Measurements from ENCODE around the gene MGA.
"Not testable (repeated sequence)": the region's sequence is repeated elsewhere in the genome, so short reads cannot be mapped to it uniquely, and the experiment has no call there.

MGA gene

GRCh38 chr15:41727143-41727542, 66.9 kb downstream of the MGA start:
- peak; percentile 25 for DNase-seq

DNA sequence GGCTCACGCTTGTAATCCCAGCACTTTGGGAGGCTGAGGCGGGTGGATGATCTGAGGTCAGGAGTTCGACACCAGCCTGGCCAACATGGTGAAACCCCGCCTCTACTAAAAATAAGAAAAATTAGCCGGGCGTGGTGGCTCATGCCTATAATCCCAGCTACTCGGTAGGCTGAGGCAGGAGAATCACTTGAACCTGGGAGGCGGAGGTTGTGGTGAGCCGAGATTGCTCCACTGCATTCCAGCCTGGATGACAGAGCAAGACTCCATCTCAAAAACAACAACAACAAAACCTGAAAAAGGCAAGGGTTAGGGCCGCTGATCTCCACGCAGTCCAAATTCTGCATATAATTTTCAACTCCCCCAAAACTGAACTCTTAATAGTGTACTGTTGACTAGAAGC, 67.9 kb downstream of the MGA start:
- not testable (repeated sequence) for DNase-seq

GRCh38 chr15:41730543-41730942, 70.3 kb downstream of the MGA start:
- no peak for DNase-seq

GRCh38 chr15:41732483-41732882, 72.3 kb downstream of the MGA start:
- no peak for DNase-seq

DNA sequence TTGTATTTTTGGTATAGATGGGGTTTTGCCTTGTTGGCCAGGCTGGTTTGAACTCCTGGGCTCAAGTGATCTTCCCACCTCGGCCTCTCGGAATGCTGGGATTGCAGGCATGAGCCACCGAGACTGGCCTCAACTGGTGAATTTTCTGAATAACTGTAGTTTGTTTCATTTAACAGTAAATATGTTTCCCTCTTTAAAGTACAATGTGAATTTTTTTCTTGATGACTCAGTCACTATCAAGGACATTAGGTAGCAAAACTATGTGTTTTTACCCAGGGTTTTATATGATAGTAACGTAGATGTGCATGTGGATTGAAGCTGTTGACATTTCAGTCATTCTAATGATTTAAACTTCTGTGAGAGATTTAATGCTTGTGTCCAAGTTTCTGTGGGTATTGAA, 73.9 kb downstream of the MGA start:
- no peak for DNase-seq

DNA sequence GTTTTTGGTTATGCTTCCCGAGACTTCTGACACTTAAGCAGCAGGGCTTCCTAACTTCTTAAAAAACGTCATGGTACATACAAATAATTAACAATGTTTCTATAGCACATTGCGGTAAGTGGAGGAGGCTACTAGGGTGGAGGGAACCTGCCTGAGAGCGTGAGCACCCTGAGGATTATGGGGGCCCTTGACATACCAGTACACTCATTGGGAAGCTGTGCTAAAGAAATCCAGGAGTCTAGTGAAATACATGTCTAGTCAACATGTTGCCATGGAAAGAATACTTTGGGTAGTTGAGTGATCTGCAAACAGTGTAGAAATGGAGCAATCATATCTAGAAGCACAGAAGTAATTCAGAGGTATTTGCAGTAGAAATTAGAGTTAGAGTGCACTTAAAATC, 74.8 kb downstream of the MGA start:
- DNase-seq: no peak

- not testable (repeated sequence) for DNase-seq
These were observed 75.3 kb downstream of the MGA start for GRCh38 chr15:41735492-41735891.

DNA sequence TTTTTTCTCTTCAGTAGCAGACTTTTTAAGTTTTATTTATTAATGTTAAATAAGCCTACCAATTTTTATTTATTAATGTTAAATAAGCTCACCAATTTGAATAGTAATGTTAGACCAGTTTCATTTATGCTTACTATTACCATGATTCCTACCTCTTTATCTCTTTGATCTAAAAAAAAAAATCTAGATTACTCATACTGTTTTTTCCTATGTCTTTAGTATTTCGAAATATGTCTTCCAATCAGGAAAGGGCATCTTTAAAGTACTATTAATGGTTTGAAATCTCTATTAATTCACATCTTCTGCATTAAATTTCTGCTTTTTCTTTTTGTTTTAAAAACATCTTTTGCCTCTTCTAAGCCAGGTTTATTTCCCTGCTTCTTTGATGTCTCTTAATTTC, 86.6 kb downstream of the MGA start:
- no peak for DNase-seq

DNA sequence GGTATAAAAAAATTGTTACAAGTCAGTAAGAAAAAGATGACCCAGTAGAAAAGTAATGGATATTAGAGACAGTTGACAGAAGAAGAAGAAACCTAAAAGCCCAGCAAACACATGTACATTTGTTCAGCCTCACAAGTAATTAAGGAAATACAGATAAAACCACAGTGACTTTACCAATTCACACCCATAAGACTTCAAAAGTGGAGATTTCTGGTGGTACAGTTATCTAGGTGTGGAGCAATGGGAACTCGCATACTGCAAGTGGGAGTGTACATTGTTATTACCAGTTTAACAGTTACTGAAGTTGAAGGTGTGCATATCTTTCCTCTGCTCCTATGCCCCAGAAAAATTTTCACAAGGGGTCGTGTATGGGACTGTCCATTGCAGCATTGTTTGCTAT, 96.0 kb downstream of the MGA start:
- DNase-seq: no peak

DNA sequence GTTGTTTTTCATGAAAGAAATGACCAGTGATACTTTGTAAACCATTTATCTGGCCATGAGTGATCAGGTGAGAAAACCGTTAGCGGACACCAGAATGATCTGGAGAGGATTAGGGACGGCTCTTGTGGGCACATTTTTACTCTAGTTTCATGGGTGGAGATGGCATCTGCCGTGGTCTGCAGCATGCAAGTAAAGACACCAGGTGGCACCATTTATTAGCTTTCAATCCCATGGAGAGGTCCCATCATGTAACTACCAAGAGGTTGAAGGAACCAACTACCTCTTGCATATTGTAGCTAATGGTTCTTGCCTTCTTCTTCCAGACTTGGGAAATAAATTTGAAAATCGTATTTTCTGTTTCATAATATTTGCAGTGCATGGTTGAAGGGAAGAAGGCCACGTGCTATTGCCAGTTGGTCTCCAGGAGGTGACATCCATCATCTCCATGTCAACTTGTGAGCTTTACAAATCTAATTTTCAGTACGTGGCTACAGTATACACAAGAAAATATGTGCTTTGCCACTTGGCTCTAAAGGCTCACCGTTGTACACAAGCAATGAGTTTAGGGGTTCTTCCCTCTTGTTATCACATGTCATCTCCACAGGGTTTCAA, 112.6 kb downstream of the MGA start:
- DNase-seq: no peak

DNA sequence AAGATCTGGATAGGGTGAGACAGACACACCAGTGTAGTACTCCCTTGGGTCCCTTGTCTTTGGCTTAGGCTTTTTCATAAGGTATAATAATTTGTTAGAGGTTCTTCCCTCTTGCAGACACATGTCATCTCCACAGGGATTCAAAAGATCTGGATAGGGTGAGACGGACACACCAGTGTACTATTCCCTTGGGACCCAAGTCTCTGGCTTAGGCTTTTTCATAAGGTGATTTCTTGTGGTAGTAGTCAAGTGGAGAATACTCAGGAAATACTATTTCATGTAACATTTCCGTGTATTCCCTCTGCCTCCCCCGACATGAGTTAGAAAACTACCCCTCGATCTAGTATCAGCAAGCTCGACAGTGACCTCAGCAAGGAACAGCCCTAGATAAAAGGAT, 113.1 kb downstream of the MGA start:
- no peak for DNase-seq

GRCh38 chr15:41773729-41774061, 113.5 kb downstream of the MGA start:
- no peak for DNase-seq

DNA sequence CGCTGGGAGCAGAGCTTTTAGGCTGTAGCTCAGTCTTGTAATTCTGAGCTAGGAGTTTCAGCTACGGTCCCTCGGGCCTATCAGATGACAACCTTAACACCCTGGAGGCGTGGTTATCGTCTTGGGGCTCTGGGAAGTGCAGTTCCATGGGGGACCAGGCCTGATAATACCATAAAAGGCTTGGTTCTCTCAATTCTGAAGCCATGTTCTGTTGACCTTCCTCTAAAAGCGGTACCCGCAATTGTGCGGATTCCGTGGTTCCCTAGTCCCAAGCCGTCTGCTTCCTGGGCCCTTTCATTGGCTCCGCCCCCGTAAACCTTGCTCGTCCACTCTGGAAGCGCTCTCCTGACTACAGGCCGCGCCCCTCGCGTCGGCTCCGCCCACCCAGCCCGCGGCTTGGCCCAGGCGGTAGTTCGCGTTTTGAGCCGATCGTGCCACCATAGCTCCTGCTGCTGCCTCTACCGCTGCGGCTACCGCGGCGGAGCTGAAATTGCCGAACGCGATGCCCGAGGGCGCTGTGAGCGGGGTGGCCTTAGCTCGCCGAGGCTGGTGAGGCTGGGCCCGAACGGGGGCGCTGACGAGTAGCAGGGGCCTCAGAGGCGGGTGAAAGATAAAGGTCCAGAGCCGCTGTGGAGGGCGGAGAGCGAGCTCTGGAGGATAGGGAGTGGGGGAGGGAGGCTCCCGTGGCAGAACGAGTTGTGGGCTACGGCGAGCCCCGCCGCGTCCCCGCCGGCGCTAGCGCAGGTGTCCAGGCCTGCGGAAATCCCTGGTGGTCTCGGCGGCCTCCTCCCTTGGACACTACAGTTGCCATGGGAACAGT, 114.1 kb downstream of the MGA start, which contains the start of gene MAPKBP1:
TSS of gene MAPKBP1 (plus strand) at position 423 of the 820 bp plus-strand sequence. CDS start 792 bp downstream, outside the sequence.
- DNase-seq: peak; percentile 90

- DNase-seq: peak; percentile 12
These were observed 114.7 kb downstream of the MGA start for GRCh38 chr15:41774882-41775417.

- no peak for DNase-seq
These were observed 115.4 kb downstream of the MGA start for GRCh38 chr15:41775651-41776050.

DNA sequence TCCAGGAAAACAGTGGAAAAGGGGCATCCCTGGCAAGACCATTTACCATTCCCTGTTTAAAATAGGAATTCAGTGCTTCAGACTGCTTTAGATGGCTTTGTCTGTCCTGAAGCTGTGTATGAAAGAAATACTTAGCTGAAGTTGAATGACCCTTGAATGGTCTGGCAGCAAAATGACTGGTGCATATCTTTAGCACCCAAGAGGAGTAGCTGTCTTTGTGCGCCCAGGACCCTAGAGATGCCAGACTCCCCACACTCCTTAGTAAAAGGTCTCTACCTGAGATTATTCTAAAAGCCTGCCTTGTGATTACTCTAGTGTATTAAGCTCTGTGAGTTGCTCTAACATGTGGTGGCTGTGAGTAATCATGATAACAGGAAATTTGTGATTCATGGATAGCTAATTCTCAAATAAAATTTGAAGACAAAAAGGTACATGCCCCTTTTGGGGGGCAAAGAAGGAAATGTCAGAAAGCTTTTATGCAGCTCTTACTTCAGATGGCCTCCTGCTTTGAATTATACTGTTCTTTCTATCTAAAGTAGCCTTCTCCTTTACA, 117.3 kb downstream of the MGA start:
- DNase-seq: no peak

GRCh38 chr15:41778521-41778920, 118.3 kb downstream of the MGA start:
- no peak for DNase-seq

DNA sequence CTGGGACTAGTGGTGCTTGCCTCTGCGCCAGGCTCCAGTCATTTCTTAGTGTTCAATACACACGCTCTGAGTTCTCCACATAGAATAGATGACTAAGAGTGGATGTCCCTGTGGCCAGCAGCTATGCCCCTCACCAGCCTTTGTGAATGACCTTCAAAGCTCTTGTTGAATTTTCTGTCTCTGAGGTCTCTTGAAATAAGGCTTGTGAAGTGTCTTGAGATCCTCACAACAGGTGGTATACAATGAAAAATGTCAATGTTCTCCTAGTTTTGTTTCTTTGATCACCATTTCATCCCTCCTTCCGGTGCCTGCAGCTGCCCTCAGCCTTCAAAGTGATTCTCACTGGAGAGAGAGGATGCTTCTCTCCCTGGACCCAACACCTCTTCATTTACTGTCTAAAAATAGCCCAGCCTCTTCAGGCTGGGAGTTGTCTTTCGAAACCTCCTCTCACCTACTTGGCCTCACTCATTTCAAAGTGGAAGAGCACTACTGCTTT, 119.5 kb downstream of the MGA start:
- DNase-seq: no peak

GRCh38 chr15:41780266-41780665, 120.1 kb downstream of the MGA start:
- DNase-seq: no peak

GRCh38 chr15:41780727-41781126, 120.5 kb downstream of the MGA start:
- DNase-seq: no peak

- DNase-seq: no peak
These were observed 122.4 kb downstream of the MGA start for GRCh38 chr15:41782371-41783282.

DNA sequence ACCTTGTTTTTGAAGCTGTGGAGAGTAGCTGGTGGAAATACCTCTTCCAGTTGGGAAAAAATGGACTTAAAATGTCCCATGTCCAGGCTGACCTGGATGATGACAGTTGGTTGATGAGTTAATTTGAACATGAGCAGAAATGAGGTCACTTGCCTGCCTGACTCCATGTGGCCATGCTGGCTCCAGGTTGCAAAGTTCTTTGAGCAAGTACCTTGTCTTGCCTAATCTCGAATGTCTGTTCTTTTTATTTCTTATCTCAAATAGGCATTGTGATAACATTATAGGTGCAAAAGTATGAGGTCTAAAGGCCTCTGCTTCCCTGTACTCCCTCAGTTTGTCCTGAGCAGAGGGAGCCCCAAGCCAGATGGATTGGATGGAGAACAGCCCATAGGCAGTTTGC, 123.1 kb downstream of the MGA start:
- DNase-seq: no peak

DNA sequence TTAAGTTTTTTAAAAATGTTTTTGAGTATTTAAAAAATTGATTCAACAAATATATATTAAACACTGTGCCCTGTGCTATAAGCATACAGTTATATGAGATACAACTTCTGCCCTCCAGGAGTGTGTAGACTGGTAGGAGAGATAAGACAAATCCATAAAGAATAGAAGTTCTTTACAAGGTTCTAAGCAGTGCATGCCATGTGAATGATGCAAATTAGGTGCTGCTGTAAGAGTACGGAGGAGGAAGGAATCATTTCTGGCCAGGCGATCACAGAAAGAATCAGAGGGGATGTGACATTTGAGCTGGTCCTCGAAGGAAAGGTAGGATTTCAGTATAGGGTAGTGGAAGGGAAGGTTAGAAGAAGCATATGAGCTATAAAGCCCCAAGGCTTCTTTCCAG, 128.1 kb downstream of the MGA start:
- no peak for DNase-seq
